GM21737 (cell line): Measurements from ENCODE around the gene CSNK1G1.
A peak's percentile ranks its signal among the peaks of the same experiment; 100 is the strongest.
"Not testable (repeated sequence)": the region's sequence is repeated elsewhere in the genome, so short reads cannot be mapped to it uniquely, and the experiment has no call there.

Source experiments
- ATAC-seq: cut with Tn5 transposase; IDR thresholded peaks from one replicate; pipeline ENCODE4 v1.9.1; 2021; ENCODE audit warnings: mild to moderate bottlenecking, moderate library complexity; ENCODE audit not compliant: unreplicated experiment

Gene CSNK1G1

DNA sequence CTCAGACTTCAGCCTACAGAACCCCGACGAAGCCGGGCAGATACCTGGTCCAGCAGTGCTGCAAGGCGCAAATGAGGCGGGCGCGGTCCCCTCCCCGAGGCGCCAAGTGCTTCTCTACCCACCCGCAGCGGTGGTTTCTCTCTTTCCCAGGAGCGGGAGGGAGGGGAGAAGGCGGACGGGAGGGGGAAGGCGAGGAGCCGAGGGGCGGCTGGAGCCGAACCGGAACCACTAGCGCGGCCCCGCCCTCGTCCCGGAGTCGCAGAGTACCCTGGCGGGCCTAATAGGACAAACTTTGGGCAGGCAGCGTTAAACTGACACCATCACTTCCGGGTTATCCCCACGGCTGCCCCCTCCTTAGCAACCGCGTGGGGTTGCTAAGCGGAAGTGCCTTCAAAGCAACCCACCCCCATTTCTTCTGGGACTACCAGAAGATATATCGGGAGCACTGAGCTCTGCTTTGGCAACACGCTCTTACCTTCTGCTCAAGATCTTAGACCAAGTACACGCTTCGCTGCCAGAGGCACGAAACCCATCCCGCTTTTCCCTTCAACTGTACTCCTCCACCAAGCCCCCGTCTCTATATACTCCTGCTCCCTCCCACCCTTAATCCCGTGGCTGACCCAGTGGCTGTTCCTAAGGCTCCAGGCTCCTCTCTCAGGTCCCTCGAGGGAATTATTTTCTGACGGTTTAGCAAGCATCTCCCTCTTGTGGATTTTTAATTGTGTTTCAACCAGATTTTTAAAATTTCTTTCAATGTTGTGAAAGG is at the start of gene CSNK1G1:
TSS of gene CSNK1G1 (minus strand) at position 230 of the 766 bp plus-strand sequence. CDS start 55,674 bp downstream, outside the sequence.
- ATAC-seq, result peak; percentile 88

DNA sequence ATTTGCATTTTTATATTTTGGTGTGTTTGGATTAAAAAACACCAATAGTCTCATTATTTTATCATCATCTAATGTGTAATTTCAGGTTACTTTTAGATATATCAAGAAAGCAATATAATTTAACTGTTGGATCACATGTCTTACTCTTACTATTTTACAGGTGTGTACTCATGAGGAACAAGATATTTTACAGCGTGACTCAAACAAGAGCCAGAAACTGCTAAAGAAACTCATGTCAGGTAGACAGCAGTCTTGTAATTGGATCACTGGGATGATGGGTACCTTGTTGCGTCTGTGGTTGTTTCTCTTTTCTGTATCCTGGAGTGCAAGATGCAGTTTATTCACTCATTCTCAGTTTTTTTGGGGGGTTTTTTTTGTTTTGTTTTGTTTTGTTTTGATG is 44.6 kb upstream of the CSNK1G1 start:
- ATAC-seq, result no peak

- ATAC-seq, result no peak
These were observed 42.6 kb upstream of the CSNK1G1 start for GRCh38 chr15:64398575-64398974.

- ATAC-seq, result no peak
These were observed 40.8 kb upstream of the CSNK1G1 start for GRCh38 chr15:64396789-64397188.

GRCh38 chr15:64392471-64392870 is 36.5 kb upstream of the CSNK1G1 start:
- ATAC-seq, result not testable (repeated sequence)

DNA sequence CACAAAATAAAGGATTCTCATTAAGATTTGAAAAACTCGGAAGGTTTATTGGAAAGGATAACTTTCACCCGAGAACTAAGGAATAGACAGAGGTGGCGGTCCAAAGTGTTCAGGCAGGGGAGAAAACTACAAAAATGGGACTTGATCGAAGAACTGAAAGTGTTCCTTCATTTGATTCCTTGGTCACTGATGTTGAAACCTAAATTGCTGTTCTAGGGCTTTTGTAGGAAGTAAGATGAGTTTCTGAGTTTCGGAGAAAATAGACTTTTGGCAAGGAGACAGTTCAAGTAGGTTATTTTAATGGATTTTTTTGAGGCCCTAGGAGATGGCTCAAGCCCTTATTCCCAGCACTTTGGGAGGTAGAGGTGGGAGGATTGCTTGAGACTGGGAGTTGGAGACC is 33.1 kb upstream of the CSNK1G1 start:
- no peak for ATAC-seq

GRCh38 chr15:64387562-64388168 is 31.7 kb upstream of the CSNK1G1 start, which contains the start of gene TRIP4:
Gene TRIP4 (plus strand): TSS chr15:64387836. CDS start chr15:64387864, 28 bp downstream.
- peak; percentile 96 for ATAC-seq

- no peak for ATAC-seq
These were observed 30.3 kb upstream of the CSNK1G1 start for GRCh38 chr15:64386291-64386690.

GRCh38 chr15:64383760-64384159 is 27.8 kb upstream of the CSNK1G1 start:
- ATAC-seq, result no peak

GRCh38 chr15:64381000-64381751 is 25.2 kb upstream of the CSNK1G1 start, which contains the start of gene PCLAF:
Gene PCLAF (minus strand): TSS chr15:64381441. CDS start chr15:64381371, 70 bp downstream.
- peak; percentile 94 for ATAC-seq

DNA sequence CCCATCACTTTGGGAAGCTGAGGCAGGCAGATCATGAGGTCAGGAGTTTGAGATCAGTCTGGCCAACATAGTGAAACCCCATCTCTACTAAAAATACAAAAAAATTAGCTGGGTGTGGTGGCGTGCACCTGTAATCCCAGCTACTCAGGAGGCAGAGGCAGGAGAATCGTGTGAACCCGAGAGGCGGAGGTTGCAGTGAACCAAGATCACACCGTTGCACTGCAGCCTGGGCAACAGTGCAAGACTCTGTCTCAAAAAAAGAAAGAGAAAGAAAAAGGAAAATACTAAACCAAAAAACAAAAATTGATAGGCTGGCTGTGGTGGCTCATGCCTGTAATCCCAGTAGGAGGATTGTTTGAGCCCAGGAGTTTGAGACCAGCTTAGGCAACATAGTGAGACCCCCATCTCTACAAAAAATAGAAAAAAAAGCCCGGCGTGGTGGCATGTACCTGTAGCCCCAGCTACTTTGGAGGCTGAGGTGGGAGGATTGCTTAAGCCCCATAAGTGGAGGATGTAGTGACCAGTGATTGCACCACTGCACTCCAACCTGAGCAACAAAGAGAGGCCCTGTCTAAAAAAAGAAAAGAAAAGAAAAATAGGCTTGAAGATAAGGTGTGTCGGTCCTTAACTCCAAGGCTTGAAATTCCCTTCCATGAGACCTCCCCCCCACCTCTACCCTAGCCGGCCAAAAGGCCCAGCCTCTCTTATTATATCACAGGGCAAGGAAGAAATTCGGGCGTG is 24.3 kb upstream of the CSNK1G1 start:
- not testable (repeated sequence) for ATAC-seq

- no peak for ATAC-seq
These were observed 23.4 kb upstream of the CSNK1G1 start for GRCh38 chr15:64379216-64379960.

- no peak for ATAC-seq
These were observed 17.4 kb upstream of the CSNK1G1 start for GRCh38 chr15:64373360-64373759.

GRCh38 chr15:64371383-64371782 is 15.4 kb upstream of the CSNK1G1 start:
- ATAC-seq, result not testable (repeated sequence)

DNA sequence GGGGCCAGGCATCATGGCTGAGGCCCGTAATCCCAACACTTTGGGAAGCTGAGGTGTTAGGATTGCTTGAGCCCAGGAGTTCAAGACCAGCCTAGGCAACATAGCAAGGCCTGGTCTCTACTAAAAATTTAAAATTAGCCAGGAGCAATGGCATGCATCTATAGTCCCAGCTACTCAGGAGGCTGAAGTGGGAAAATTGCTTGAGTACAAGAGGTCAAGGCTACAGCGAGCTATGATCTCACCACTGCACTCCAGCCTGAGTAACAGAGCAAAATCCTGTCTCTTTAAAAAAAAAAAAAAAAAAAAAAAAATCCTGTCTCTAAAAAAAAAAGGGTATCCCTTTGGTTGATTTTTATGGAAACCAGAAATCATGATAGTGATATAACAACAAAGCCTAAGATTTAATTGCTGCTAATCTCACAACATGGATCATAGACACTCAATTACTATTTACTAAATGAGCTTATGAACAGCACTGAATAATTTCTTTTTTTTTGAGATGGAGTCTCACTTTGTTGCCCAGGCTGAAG is 13.2 kb upstream of the CSNK1G1 start:
- no peak for ATAC-seq

GRCh38 chr15:64361259-64361658 is 5.3 kb upstream of the CSNK1G1 start:
- ATAC-seq, result no peak

DNA sequence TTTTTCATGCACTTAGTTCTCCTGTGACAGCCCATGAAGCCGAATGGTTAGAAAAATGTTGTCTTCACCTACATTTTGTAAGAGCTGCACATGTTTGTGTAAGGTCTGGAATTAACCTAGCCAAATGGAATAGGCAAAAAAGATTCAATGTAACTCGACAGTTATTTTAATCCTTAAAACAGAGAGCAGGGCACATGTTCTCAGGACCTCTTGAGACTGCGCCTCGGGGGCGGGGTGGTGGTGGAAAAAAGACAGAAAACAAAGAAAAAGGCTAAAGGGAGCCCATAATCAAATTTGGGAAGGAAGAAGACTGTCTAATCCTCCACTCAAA is 702 bp upstream of the CSNK1G1 start:
- no peak for ATAC-seq

DNA sequence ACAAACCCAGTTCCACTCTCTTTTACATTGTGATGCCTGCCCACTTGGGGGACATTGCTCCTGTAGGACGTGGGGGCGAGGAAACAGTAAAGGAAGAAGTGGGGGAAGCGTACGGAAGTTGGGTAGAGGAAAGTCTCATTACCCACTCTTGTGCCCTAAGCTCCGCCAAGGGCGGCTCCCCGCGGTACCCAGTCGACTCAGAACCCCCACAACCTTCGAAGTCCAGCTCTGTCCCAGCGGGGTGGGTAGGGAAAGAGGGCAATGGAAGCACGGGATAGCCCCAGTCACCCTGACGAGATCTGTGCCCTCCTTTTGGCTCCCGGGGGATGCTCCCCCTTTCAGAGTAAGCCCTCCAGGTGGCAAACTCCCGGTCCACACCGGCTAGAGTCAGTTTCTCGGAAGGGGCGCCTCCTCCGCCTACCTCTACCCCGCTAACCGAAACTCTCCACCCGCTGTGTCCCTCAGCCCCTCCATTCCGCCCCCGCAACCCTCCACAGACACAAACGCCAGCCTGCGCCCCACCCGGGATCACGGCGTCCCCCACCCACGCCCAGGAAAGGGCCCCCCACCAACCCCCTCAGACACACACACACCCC is 527 bp downstream of the CSNK1G1 start:
- peak; percentile 24 for ATAC-seq

GRCh38 chr15:64354688-64355344 is 1.2 kb downstream of the CSNK1G1 start:
- ATAC-seq, result no peak
